Measurements from ENCODE around the gene CARD10.
"Not testable (repeated sequence)": the region's sequence is repeated elsewhere in the genome, so short reads cannot be mapped to it uniquely, and the experiment has no call there.

The CARD10 gene

DNA sequence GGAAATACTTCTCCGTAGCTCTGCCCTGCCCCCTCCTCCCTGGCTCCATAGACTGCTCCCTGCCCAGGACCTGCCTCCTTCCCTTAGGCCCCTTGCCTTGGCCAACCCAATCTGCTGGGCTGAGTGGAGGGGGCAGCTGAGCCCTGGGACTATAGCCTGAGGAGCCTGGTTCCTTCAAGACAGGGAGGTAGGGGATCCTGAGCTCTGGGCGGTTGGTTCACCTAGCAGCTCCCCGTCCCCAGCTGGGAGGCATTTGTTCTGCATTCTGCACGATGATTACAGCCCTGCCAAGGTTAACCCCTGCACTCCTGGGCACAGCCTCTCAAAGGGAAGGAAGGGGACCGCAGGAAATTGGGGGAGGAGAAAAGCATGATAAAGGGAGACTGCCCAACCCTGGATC lies 37.5 kb upstream of the CARD10 start:
- DNase-seq (ENCODE audit: low read depth, low spot score): no peak

DNA sequence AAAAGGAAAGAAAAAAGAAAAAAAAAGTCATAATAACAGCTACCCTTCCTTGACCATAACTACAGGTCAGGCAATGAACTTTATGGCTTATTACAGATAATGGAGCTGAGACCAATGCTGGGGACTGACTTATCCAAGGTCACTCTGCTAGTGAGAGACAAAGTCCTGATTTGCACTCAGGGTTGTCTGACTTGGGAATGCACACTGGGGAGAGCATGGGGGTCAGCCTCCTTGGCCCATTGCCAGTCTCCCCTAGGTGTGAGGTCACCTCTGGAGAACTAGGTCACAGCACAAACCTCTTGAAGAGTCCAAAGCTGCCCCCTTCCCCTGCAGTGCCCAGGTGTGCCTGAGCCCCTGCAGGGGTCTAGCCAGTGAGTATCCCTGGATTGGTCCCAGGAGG lies 35.8 kb upstream of the CARD10 start:
- no peak for DNase-seq (ENCODE audit: low read depth, low spot score)

DNA sequence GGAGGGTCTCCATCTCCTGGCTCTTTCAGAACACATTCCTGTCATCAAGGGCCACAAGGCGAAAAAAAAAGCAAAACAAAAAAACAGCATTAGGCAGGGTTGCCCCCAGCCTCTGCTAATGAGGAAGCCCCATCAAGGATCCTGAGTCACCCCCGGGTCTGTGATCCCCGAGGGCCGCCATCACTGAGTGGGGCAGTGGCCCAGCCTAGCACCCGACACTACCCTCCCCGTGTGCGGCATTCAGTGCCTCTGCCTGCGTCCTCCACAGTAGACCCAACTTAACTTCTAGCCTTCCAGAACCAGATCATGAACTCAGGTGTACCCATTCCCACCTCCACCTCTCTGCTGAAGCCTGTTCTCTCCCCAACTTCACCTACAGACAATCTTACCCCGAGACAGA lies 34.5 kb upstream of the CARD10 start:
- no peak for DNase-seq (ENCODE audit: low read depth, low spot score)

DNA sequence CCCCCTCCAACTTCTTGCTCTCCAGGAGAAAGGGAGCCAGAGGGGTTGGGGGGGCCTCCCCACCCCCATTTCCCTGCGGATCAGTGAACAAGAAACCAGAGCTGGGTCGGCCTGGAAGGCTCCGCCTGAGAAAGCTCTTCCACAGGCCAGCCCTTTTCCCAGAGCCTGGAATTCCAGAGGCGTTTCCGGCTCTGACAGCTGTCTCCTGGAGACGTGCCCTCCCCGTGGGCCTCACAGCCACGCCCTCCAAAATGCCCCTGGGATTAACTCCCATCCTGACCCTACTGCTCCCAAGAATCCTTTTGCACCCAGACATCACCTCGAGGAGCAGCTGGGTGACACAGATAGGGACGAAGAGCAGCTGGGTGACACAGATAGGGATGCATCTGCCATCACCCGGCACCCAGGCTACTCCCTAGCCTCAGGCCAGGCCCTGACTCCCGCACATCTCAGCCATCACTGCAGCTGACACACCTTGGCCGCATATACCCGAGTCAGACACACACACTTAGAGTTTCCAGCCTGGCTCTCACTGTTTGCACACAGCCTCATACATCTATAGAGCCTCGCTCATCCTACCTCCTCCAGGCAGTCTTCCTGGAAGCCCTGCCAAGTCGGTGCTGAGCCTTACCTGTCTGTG lies 33.4 kb upstream of the CARD10 start:
- DNase-seq (ENCODE audit: low read depth, low spot score): no peak

DNA sequence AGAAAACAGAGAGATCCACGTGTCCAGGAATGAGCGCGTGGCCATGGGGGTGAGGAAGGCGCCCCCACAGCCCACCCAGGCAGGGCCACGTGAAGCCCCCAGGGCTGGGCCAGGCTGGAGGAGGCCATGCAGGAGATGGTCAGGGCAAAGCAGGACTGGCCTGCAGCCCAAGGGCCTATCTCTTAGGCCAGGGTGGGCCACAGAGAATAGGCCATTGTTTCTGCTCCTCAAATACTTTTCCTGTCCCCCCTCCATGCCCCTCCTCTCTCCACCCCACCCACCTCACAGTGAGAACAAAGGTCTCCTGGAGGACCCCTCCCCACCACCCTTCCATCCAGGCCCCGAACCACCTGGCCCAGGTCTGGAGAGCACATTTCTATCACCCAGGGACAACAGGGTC lies 32.8 kb upstream of the CARD10 start:
- no peak for DNase-seq (ENCODE audit: low read depth, low spot score)

DNA sequence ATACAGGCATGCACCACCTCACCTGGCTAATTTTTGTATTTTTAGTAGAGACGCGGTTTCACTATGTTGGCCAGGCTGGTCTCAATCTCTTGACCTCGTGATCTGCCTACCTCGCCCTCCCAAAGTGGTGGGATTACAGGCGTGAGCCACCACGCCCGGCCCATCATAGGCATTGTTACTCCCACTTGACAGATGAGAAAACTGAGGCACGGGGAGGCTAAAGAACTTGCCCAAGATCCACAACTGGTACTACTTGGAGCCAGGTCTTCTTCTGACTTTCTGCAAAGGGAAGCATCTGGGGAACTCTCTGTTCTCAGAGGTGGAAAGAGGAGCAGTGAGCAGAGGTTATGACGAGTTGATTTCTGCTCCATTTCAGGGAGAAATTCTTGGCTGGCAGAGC lies 31.7 kb upstream of the CARD10 start:
- DNase-seq (ENCODE audit: low read depth, low spot score): not testable (repeated sequence)

DNA sequence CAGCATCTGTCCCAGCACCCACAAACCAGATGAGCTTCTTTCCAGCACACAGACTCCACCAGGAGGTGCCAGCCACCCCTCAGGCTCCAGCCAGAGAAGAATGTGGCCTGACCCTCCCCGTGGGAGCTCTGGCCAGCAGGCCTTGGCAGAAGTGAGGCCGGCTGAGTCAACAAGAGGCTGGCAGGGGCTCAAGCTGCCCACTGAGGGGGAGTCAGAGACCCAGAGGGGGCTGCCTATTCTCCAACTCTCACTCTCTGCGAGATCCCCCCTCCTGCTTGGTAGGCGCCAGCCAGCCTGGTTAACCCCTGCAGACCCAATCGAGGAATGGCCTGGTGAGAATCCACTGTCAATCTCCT lies 30.5 kb upstream of the CARD10 start:
- no peak for DNase-seq (ENCODE audit: low read depth, low spot score)

DNA sequence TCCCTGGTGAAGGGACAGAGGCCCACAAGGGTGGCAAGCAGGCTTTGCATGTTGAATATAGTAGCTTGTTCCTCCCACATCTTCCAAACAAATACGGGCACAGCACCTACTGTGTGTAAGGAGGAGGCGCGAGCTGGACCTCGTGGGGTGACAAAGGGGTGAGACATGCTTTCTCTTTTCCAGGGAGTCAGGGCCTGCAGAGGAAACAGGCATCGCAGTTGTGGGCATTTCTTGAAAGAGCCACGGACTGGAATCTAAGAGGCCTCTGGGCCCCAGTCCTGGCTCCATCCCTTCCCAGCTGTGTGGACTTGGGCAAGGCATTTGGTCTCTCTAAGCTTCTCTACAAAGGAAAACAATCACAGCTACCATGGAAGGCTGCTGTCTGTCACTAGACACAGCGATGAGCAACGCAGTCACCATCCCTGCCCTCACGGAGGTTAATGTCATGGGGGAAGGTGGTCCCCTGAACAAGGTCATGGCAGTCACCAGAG lies 28.1 kb upstream of the CARD10 start:
- DNase-seq (ENCODE audit: low read depth, low spot score): no peak

DNA sequence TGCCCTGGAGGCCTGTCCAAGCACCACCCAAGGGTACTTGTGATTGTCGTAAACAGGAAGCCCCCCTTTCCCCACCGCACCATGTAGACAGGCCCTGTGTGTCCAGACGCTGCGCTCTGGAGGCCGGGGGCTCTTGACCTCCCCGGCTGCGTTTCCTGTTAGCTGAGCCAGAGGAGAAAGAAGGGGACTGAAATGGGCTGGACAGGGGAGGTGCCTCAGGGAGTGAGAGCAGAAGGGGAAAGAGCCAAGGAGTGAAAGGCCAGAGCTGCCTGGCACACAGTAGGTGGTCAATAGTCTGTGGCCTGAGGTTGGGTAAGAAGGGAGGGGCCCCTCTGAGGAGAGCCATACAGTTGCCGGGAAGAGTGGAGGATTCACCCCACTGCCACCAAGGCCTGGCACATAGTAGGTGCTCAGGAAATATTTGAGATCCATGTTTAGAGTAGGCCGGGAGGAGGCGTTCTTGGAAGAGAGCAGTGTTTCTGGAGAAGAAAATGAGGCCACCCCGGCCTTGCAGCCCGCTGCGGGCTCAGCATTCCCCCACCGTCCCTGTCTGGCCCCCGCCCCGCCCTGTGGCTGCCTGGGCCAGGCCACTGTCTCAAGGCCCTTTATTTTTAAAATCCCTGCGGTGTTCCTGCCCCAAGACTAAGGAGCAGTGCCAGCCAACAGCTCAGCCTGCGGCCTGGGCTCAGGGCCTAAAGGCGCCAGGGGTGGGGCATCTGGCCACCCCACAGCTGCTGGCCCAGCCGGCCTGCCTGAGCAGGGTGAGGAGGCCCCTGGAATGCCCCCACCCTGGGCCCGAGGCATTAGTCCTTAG lies 27.4 kb upstream of the CARD10 start:
- peak; percentile 89 for DNase-seq (ENCODE audit: low read depth, low spot score)

DNA sequence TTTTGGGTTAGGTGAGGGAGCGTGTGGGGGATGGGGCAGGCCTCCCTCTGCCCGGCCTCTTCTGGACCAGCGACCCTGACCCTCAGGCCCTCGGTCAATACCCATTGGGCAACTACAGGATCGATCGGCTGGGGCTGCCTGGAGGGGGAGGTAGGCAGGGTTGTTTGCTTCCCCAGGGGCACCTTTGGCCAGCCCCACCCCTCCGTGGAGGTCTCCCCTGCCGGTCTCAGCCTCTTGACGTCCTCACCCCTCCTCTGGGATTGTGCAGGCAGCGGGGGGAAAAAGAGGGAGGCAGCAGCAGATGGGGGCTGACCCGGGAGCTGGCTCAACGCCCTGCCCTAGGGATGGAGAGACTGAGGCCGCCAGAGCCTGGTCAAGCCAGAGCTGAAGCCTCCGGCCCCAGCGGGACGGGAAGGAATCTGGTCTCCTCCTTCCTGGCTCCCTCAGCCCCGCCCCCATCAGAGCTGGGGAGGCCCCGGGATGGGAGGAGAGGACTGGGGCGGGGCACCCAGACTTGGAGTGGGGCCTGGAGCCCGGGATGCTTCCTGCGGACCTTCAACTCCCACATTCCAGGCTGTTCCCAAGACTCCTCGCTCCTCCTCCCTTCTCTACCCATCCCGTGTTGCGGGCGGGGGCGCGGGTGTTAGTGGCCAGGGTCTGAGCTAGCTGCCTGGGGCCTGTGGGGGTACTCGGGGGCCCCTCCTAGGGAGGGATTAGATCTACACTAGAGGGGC lies 26.7 kb upstream of the CARD10 start:
- DNase-seq (ENCODE audit: low read depth, low spot score): peak; percentile 98

DNA sequence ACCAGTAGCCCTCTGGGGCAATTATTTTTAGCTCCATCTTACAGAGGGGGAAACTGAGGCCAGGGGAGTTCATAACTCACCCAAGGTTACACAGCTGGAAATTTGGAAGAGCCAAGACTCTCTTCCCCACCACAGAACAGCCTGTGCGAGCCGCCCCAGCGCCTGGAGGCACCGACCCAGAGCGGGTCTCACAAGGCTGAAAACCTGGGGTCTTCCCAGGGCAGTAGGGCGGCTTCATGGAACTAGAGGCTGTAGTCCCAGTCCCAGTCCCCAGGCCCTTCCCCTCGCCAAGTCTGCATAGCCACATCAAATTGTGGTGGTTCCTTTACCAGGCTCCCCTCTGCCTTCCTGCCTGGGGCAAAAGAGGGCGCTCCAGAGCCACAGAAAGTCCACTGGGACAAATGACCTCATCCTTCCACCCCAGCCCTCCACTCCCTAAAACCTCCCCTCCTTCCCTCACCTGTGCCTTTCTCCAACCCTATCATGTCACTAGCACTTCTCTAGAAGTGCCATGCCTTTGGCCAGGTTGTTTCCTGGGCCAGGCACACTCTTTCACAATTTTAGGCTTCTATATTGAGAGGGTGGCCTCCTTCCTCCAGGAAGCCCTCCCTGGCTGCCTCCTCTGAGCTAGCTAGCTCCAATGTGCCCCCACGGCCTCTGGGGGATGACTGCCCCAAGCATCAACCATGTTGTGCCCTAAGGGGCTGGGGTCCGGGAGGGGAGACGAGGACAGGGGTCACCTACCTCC lies 25.9 kb upstream of the CARD10 start:
- no peak for DNase-seq (ENCODE audit: low read depth, low spot score)

DNA sequence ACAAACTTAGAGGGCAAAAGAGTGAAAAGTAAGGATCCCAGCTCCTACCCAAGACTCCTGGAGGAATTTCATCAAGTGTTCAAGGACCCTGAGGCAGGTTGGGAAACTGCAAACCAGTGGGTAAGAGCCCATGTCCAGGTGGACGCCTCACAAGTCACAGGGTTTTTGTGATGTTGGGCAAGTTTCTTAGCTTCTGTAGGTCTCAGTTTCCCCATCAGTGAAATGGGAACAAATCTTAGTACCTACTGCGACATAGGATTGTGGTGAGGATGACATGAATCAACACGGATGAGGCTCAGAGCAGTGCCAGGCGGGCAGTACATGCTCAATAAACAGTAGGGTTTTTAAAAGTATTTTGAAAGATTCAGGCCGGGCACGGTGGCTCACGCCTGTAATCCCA lies 23.7 kb upstream of the CARD10 start:
- DNase-seq (ENCODE audit: low read depth, low spot score): no peak

DNA sequence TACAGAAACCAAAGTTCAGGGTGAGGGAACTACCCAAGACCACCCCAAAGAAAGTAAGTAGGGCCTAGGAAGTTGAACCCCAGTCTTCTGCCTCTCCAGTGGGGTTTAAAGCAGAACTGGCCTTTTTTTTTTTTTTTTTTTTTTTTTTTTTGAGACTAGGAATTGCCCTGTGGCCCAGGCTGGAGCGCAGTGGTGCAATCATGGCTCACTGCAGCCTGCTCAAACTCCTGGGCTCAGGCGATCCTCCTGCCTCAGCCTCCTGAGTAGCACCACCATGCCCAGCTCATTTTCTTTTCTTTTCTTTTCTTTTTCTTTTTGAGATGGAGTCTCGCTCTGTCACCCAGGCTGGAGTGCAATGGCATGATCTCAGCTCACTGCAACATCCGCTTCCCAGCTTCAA lies 23.2 kb upstream of the CARD10 start:
- not testable (repeated sequence) for DNase-seq (ENCODE audit: low read depth, low spot score)

DNA sequence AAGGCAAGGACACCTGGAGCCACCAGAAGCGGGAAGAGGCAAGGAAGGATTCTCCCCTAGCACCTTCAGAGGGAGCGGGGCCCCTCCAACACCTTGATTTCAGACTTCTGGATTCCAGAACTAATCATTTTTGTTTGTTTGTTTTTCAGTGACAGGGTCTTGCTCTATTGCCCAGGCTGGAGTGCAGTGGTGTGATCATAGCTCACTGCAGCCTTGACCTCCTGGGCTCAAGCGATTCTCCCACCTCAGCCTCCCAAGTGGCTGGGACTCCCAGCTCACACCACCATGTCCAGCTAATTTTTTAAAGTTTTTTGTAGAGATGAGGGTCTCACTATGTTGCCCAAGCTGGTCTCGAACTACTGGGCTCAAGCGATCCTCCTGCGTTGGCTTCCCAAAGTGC lies 20.6 kb upstream of the CARD10 start:
- not testable (repeated sequence) for DNase-seq (ENCODE audit: low read depth, low spot score)

DNA sequence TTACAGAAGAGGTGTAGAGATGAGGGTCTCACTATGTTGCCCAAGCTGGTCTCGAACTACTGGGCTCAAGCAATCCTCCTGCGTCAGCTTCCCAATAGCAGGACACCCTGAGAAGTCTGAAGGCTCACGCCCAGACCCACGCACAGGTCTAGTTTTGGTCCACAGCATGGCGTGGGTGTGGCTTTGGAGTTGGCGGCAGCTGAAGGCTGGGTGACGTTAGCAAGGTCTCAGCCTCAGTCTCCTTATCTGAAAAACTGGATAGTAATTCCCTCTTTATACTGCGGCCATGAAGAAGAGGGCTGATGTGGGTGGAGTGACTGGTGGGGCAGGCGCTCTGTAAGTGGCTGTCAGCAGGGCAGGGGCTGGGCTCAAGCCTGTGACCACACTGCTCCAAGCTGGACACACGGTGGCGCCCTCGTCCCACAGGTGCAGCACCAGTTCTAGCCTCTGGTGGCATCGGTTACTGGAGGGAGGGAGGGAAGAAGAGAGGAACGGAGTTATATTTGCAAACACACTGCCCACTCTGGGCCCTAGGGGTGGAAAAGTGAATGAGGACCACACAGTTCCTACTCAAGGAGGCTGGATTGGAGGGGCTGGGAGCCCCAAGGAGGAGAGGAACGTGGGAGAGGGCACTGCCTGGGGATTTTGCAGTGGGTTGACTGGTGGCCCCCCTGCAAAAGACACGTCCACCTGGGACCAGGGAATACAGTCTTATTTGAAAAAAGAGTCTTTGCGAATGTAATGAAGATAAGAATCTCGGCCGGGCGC lies 19.6 kb upstream of the CARD10 start:
- peak; percentile 89 for DNase-seq (ENCODE audit: low read depth, low spot score)

DNA sequence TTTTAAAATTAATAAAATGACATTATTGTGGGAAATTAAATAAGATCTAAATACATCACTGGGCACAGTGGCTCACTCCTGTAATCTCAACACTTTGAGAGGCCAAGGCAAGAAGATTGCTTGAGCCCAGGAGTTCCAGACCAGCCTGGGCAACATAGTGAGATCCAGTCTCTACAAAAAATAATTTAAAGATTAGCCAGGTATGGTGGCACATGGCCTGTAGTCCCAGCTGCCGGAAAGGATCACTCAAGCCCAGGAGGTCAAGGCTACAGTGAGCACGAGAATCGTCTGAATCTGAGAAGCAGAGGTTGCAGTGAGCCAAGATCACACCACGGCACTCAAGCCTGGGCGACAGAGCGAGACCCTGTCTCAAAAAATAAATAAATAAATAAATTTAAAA lies 15.9 kb upstream of the CARD10 start:
- DNase-seq (ENCODE audit: low read depth, low spot score): no peak

DNA sequence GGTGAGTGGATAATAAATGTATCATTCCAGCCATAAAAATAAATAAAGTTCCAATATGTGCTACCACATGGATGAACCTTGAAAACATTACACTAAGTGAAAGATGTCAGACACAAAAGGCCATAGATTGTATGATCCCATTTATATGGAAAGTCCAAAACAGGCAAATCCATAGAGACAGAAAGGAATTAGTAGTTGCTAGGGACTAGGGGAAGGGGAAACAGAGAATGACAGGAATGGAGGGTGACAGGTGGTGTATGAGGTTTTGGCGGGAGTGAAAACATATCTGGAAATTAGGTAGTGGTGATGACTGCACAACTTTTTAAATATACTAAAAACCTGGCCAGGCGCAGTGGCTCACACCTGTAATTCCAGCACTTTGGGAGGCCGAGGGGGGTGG lies 15.2 kb upstream of the CARD10 start:
- DNase-seq (ENCODE audit: low read depth, low spot score): no peak

DNA sequence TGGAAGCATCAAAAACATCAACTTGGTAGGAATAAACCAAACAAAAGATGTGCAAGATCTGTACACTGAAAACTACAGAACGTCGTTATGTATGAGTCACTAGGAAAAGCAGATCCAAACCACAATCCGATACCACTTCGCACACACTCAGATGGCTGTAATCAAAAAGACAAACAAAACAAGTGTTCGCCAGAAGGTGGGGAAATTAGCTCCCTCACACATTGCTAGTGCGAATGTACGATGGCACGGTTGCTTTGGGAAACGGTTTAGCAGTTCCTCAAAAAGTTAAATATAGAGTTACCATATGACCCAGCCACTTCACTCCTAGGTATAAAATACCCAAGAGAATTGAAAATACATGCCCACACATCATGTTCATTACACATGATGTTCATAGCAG lies 14.8 kb upstream of the CARD10 start:
- DNase-seq (ENCODE audit: low read depth, low spot score): no peak

DNA sequence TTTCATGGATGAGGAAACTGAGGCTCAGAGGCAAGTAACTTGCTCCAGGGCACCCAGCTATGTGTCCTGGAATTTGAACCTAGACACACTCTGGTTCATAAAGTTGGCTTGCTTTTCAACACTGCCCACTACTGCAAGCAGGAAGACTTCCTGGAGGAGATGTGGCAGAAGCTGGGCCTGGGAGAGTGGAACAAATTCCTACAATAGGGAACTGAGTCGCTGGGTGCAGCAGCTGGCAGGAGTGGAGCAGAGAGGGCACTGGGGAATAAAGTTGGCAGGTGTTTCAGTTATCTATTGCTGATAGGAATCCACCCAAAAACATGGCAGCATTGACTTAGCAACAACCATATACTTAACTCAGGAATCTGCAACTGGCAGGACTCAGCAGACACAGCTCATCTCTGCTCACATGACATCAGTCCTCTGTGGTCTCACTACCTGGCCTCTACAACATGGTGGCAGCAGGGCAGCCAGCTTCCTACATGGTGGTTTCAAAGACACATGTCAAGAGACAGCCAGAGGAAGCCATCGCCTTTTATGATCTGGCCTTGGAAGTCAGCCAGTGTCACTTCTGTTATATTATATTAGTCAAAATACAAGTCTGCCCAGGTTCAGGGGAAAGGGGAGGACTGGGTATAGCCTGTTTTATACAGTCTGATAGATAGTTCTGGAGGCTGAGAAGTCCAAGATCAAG lies 10.6 kb upstream of the CARD10 start:
- no peak for DNase-seq (ENCODE audit: low read depth, low spot score)

DNA sequence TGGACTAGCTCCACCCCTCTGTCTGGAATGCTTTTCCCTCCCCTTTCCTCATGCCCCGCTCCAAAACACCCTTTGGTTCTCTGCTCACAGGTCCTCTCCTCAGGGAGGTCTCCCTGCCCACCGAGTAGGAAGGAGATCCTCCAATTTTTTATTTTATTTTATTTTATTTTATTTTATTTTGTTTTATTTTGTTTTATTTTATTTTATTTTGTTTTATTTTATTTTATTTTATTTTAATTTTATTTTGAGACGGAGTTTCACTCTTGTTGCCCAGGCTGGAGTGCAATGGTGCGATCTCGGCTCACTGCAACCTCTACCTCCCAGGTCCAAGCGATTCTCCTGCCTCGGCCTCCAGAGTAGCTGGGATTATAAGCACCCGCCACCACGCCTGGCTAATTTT lies 8.7 kb upstream of the CARD10 start:
- DNase-seq (ENCODE audit: low read depth, low spot score): not testable (repeated sequence)
